OCI-LY7 (cell line): ENCODE measurements around the gene LARGE1. TPM values are rescaled to one million over a fixed set of nuclear protein-coding genes. Genes with fewer than 3 reads are reported as not detected.

Source experiments
- BruUV-seq: library from RNA; stranded (reverse); fragments of 400-500 nt; replicated peaks from 2 replicates; lab custom pipeline; 2021; lab: Mats Ljungman, UMichigan
- CTCF ChIA-PET: fragments of 300-600 bp; sonication (Branson Sonifier 250); formaldehyde crosslinking; loops from one replicate; lab custom pipeline; 2022; ENCODE audit warnings: antibody characterized with exemption; ENCODE audit not compliant: unreplicated experiment; lab: Charles Lee
- POLR2A ChIA-PET: fragments of 300-600 bp; sonication (Branson Sonifier 250); formaldehyde crosslinking; loops from one replicate; lab custom pipeline; 2022; ENCODE audit warnings: antibody characterized with exemption; lab: Charles Lee
- DNase-seq: peaks from one replicate; pipeline ENCODE4 v3.0.0-alpha.2; 2015; ENCODE audit warnings: low spot score
- H2AFZ ChIP-seq: fragments of 200-600 bp; sonication (generic), shearing (Covaris generic); 2 replicates; pipeline ENCODE4 v1.6.1; 2014; ENCODE audit warnings: mild to moderate bottlenecking, antibody characterized with exemption, low read length, moderate library complexity
- H3K27ac ChIP-seq: fragments of 200-600 bp; sonication (generic); 2 replicates; pipeline ENCODE4 v1.5.1; 2014; ENCODE audit warnings: mixed run types, low read depth, mild to moderate bottlenecking, moderate library complexity, low read length, inconsistent platforms; ENCODE audit not compliant: poor library complexity, severe bottlenecking
- H3K36me3 ChIP-seq: fragments of 200-600 bp; sonication (generic); 2 replicates; pipeline ENCODE4 v1.6.1; 2014; ENCODE audit warnings: mild to moderate bottlenecking, antibody characterized with exemption, low read length, moderate library complexity, mixed read lengths; ENCODE audit not compliant: insufficient read depth
- H3K4me1 ChIP-seq: fragments of 200-600 bp; sonication (generic); 2 replicates; pipeline ENCODE4 v1.5.1; 2014; ENCODE audit warnings: mild to moderate bottlenecking, low read length; ENCODE audit not compliant: insufficient read depth, poor library complexity, severe bottlenecking
- H3K4me2 ChIP-seq: fragments of 200-600 bp; sonication (generic); 2 replicates; pipeline ENCODE4 v1.6.1; 2014; ENCODE audit warnings: mild to moderate bottlenecking, low read length
- H3K4me3 ChIP-seq: fragments of 200-600 bp; sonication (generic); 2 replicates; pipeline ENCODE4 v1.5.1; 2014; ENCODE audit warnings: mild to moderate bottlenecking, low read depth, low read length; ENCODE audit not compliant: poor library complexity, severe bottlenecking
- H3K79me2 ChIP-seq: fragments of 200-600 bp; sonication (generic); 2 replicates; pipeline ENCODE4 v1.6.1; 2016; ENCODE audit warnings: low read depth, mild to moderate bottlenecking, low read length, moderate library complexity, mixed read lengths; ENCODE audit not compliant: insufficient read depth
- H3K9me2 ChIP-seq: fragments of 200-600 bp; sonication (generic); 2 replicates; pipeline ENCODE4 v1.6.1; 2016; ENCODE audit warnings: mild to moderate bottlenecking, low read length, mixed read lengths; ENCODE audit not compliant: insufficient read depth
- H3K9me3 ChIP-seq: fragments of 200-600 bp; sonication (generic); 2 replicates; pipeline ENCODE4 v1.6.1; 2014; ENCODE audit warnings: mild to moderate bottlenecking, mixed run types, low read length, mixed read lengths
- H4K20me1 ChIP-seq: fragments of 200-600 bp; sonication (generic); 2 replicates; pipeline ENCODE4 v1.6.1; 2014; ENCODE audit warnings: mild to moderate bottlenecking, antibody characterized with exemption, low read length, moderate library complexity, mixed read lengths; ENCODE audit not compliant: insufficient read depth
- CTCF ChIP-seq: fragments of 200-600 bp; sonication (generic); conservative IDR thresholded peaks from 2 replicates; pipeline ENCODE4 v1.5.1; 2014; ENCODE audit warnings: mild to moderate bottlenecking, antibody characterized with exemption, low read length, moderate library complexity, mixed read lengths
- EZH2phosphoT487 ChIP-seq: fragments of 200-600 bp; sonication (generic); IDR thresholded peaks from 2 replicates; pipeline ENCODE4 v1.6.1; 2018; ENCODE audit warnings: low read depth, borderline replicate concordance, mild to moderate bottlenecking, mixed run types, antibody characterized with exemption, low read length, moderate library complexity, mixed read lengths
- intact Hi-C: fragments of 100-400 bp; cut with micrococcal nuclease; formaldehyde crosslinking; loops from one replicate; pipeline ENCODE4 v1.10.0; 2022; ENCODE audit not compliant: unreplicated experiment
- total RNA-seq, 2 experiments: library from RNA; depleted of rRNA in 1 of 2; stranded (reverse); fragments of >200 nt in 1 of 2; shearing (Covaris generic) in 1 of 2; gene quantifications; 2 replicates each; pipeline ENCODE4 v1.2.3, GENCODE V29; 2014 to 2022

The LARGE1 gene
- total RNA-seq, 2 experiments from 2014 or later: 31.5 to 31.9 TPM

- Histone ChIP-seq H3K9me2 (no peaks in the 10 kb centered on the region), H3K4me3 (no peak overlapping the region), H4K20me1 (no peaks in the 10 kb centered on the region), H3K79me2 (peaks cover 6% of the 10 kb centered on the region; the same call in 1 of the 2 replicates), H2AFZ (no peak overlapping the region), H3K36me3 (no peaks in the 10 kb centered on the region; the same call in 1 of the 2 replicates), H3K4me1 (peaks cover 46% of the 10 kb centered on the region), H3K27ac (no peak overlapping the region), H3K4me2 (peak overlapping the region; percentile 80), H3K9me3 (peaks cover 12% of the 10 kb centered on the region)
- intact Hi-C loops: no loop called here
- ChIA-PET CTCF (interaction anchor here (0.6 kb wide), 1 partner anchor 36 kb away, joined by 3 read pairs; no protein-coding TSS in a partner anchor), POLR2A (interaction anchor here (0.6 to 2.1 kb wide), 3 partner anchors 10 to 72 kb away, joined by 3 to 5 read pairs (median 4); no protein-coding TSS in a partner anchor)
- BruUV-seq: no TSS peak
- peak; percentile 43 for DNase-seq
- no peak for TF ChIP-seq EZH2phosphoT487
- no peak for TF ChIP-seq CTCF
Observed at GRCh38 chr22:33851240-33851639, 69.0 kb downstream of the LARGE1 start.

- intact Hi-C loops: no loop called here
- H3K4me2 ChIP-seq: peak overlapping the region; percentile 80
- H3K36me3 ChIP-seq: no peaks in the 10 kb centered on the region; the same call in 1 of the 2 replicates
- peaks cover 6% of the 10 kb centered on the region; the same call in 1 of the 2 replicates for H3K79me2 ChIP-seq
- no peak overlapping the region for H2AFZ ChIP-seq
- H4K20me1 ChIP-seq: no peaks in the 10 kb centered on the region
- no TSS peak for BruUV-seq
- POLR2A ChIA-PET: interaction anchor here (0.7 to 2.1 kb wide), 3 partner anchors 9 to 797 kb away, joined by 3 to 5 read pairs (median 4); no protein-coding TSS in a partner anchor
- CTCF ChIA-PET: no interaction called here
- H3K9me2 ChIP-seq: no peaks in the 10 kb centered on the region
- H3K27ac ChIP-seq: no peak overlapping the region
- TF ChIP-seq CTCF (no peak), EZH2phosphoT487 (no peak)
- peaks cover 15% of the 10 kb centered on the region for H3K9me3 ChIP-seq
- no peak for DNase-seq
- H3K4me3 ChIP-seq: no peak overlapping the region
- H3K4me1 ChIP-seq: peaks cover 46% of the 10 kb centered on the region
Observed at GRCh38 chr22:33850724-33851123, 69.6 kb downstream of the LARGE1 start.

GRCh38 chr22:33850193-33850592 is 70.1 kb downstream of the LARGE1 start:
- H3K4me2 ChIP-seq: no peak overlapping the region
- no peaks in the 10 kb centered on the region for H4K20me1 ChIP-seq
- H2AFZ ChIP-seq: no peak overlapping the region
- no peaks in the 10 kb centered on the region; the same call in 1 of the 2 replicates for H3K36me3 ChIP-seq
- peaks cover 46% of the 10 kb centered on the region for H3K4me1 ChIP-seq
- H3K27ac ChIP-seq: no peak overlapping the region
- peaks cover 6% of the 10 kb centered on the region; the same call in 1 of the 2 replicates for H3K79me2 ChIP-seq
- H3K4me3 ChIP-seq: no peak overlapping the region
- BruUV-seq: no TSS peak
- ChIA-PET CTCF (interaction anchor here (0.6 kb wide), 1 partner anchor 47 kb away, joined by 4 read pairs; no protein-coding TSS in a partner anchor), POLR2A (interaction anchor here (0.7 kb wide), 1 partner anchor 796 kb away, joined by 3 read pairs; no protein-coding TSS in a partner anchor)
- DNase-seq: no peak
- no peaks in the 10 kb centered on the region for H3K9me2 ChIP-seq
- intact Hi-C loops: no loop called here
- H3K9me3 ChIP-seq: peaks cover 18% of the 10 kb centered on the region
- TF ChIP-seq EZH2phosphoT487 (no peak), CTCF (no peak)
